ENCODE measurements around the gene ZBTB40. TPM values are rescaled to one million over a fixed set of nuclear protein-coding genes. Genes with fewer than 3 reads are reported as not detected.

The ZBTB40 gene
- total RNA-seq, 1 donor, result 14.8 TPM

DNA sequence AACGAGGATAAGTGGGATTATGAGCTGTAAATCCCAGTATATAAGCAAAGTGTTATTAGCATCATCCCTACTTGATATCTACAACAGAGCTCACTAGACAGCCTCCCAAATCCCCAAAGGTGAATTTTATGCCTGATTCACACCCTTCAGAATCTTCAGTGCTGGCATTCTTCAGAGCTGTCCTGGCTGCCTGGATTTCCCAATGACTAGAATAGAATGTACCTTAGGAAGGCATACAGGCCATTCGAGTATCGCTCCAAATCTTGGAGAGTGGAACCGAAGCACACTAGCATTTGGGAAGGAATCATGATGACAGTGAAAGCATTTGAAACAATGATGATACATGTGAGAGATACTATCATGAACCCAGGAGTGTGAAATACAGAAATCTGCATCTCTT lies 22.3 kb downstream of the ZBTB40 start:
- Histone ChIP-seq H3K27me3 (ENCODE audit: insufficient read depth, low read length) (no peaks in the 10 kb centered on the region), H3K9me3 (ENCODE audit: low read depth, low read length) (peaks cover 2% of the 10 kb centered on the region), H3K4me3 (ENCODE audit: low read length) (no peak overlapping the region), H3K4me1 (ENCODE audit: insufficient read depth, low read length) (no peaks in the 10 kb centered on the region)

DNA sequence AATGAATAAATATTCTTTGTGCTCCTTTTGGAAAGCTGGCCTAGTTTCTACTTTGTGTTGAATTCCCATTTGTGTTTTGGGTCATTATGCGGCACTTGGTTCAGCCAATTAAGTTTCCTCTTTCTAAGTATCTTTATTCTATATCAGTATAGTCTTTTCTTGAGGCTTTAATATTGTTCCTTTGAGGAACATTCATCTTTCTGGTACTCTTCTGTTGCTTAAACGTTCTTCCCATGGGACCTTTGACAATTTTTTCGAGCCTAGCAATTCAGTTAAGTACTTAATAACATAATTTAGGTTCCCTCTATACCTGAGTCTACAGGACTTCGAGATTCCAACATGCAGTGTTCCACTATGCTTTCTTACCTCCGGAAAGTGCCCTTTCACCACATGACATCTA lies 24.9 kb downstream of the ZBTB40 start:
- peaks cover 5% of the 10 kb centered on the region for H3K9me3 ChIP-seq (ENCODE audit: low read depth, low read length)
- no peaks in the 10 kb centered on the region for H3K27me3 ChIP-seq (ENCODE audit: insufficient read depth, low read length)
- no peaks in the 10 kb centered on the region for H3K4me1 ChIP-seq (ENCODE audit: insufficient read depth, low read length)
- H3K4me3 ChIP-seq (ENCODE audit: low read length), result no peak overlapping the region

DNA sequence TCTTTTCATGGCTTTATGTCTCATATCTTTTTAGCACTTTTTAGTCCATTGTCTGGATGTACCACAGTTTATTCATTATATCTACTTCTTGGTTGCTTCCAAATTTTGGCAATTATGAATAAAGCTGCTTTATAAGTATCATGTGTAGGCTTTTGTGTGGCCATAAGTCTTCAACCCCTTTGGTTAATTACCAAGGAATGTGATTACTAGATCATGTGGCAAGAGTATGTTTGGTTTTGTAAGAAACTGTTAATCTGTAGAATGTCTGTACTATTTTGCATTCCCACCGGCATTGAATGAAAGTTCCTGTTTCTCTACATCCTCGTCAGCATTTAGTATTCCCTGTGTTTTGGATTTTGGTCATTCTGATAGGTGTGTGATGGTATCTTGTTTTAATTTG lies 31.5 kb downstream of the ZBTB40 start:
- H3K27me3 ChIP-seq (ENCODE audit: insufficient read depth, low read length), result no peaks in the 10 kb centered on the region
- peaks cover 4% of the 10 kb centered on the region for H3K4me1 ChIP-seq (ENCODE audit: insufficient read depth, low read length)
- no peak overlapping the region for H3K4me3 ChIP-seq (ENCODE audit: low read length)
- peaks cover 20% of the 10 kb centered on the region for H3K9me3 ChIP-seq (ENCODE audit: low read depth, low read length)

DNA sequence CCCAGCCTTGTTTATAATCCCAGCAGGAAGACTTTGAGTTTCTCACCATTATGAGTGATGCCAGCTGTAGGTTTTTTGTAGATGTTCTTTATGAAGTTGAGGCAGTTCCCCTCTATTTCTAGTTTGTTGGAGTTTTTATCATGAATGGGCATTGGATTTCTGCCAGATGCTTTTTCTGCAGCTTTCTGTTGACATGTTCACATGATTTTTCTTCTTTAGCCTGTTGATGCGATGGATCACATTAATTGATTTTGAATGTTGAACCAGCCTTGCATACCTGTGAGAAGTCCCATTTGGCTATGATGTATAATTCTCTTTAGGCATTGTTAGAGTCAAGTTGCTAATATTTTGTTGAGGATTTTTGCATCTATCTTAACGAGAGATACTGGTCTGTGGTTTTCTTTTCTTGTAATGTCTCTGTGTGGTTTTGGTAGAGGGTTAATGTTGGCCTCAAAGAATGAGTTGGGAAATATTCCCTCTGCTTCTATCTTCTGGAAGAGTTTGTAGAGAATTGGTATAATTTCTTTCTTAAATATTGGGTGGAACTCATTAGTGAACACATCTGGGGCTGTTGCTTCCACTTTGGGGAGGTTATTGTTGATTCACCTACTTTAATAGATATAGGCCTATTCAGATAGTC lies 33.2 kb downstream of the ZBTB40 start:
- no peak overlapping the region for H3K4me3 ChIP-seq (ENCODE audit: low read length)
- peaks cover 4% of the 10 kb centered on the region for H3K4me1 ChIP-seq (ENCODE audit: insufficient read depth, low read length)
- H3K27me3 ChIP-seq (ENCODE audit: insufficient read depth, low read length), result no peaks in the 10 kb centered on the region
- H3K9me3 ChIP-seq (ENCODE audit: low read depth, low read length), result peaks cover 15% of the 10 kb centered on the region

DNA sequence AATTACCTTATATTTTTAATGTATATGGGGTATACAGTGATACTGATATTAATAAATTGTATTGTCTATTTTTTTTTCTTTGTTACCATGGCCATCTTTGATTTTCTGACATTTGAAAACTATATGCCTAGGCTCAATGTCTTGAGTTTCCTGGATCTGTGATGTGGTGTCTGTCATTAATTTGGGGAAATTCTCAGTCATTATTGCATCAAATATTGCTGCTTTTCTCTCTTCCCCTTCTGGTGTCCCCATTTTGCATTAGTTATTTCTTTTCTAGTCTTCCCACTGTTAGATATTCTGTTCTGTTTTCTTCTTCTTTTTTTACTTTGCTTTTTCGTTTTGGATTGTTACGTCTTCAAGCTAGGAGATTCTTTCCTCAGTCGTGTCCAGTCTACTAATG lies 33.8 kb downstream of the ZBTB40 start:
- Histone ChIP-seq H3K27me3 (ENCODE audit: insufficient read depth, low read length) (no peaks in the 10 kb centered on the region), H3K4me3 (ENCODE audit: low read length) (no peak overlapping the region), H3K9me3 (ENCODE audit: low read depth, low read length) (peaks cover 15% of the 10 kb centered on the region), H3K4me1 (ENCODE audit: insufficient read depth, low read length) (peaks cover 4% of the 10 kb centered on the region)

DNA sequence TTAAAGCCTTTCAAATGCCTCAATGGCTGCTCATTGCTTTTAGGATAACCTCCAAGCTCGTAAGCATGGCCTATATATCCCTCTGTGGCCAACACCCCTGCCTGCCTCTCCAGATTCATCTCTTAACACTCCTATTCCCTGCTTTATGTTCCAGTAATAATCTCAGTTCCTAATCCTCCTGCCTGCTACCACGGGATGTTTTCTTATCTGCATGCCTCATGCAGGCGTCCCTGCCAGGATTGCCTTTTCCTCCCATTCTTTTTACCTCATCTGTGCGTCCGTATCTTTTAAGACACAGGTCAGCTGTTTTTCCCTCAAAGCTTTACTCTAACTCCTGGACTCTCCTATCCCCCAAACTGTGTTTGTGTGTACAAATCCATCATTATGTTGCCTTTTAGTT lies 36.1 kb downstream of the ZBTB40 start:
- Histone ChIP-seq H3K27me3 (ENCODE audit: insufficient read depth, low read length) (no peaks in the 10 kb centered on the region), H3K4me1 (ENCODE audit: insufficient read depth, low read length) (peaks cover 4% of the 10 kb centered on the region), H3K4me3 (ENCODE audit: low read length) (no peak overlapping the region), H3K9me3 (ENCODE audit: low read depth, low read length) (peaks cover 15% of the 10 kb centered on the region)

DNA sequence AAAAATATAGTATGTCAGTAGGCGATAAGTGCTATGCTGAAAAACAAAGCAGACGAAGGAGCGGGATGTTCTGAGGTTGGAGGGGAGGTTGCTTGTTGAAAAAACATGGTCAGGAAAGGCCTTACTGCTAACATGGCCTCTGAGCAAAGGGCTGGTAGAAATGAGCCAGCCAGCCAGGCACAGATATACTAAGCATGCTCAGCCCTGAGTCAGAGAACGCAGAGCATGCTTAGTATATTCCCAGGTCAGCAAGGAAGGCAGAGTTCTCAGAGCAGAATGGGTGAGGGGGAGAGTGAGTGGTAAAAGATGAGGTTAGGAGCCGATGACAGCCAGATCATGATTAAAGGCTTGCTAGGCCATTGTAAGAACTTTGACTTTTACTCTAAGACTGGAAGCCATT lies 36.7 kb downstream of the ZBTB40 start:
- no peak overlapping the region for H3K4me3 ChIP-seq (ENCODE audit: low read length)
- H3K27me3 ChIP-seq (ENCODE audit: insufficient read depth, low read length), result no peaks in the 10 kb centered on the region
- H3K9me3 ChIP-seq (ENCODE audit: low read depth, low read length), result peaks cover 14% of the 10 kb centered on the region
- H3K4me1 ChIP-seq (ENCODE audit: insufficient read depth, low read length), result peaks cover 4% of the 10 kb centered on the region

DNA sequence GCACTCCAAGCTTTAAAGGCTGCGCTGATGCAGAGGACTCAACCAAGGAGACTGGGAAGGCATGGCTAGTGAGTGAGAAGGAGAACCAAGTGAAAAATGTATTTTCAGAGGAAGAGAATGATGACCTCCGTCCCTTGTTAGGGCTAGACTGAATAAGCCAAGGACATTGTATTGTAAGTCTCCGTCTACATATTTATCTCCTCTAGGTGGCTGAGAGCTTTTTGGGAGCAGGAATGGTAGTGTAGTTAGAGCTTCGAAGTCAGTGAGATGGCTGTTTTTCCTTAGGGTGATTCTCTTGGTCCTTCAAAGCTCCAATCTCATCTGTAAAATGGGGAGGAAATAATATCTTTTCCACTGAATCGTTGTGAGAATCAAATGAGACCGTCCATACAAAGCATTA lies 37.6 kb downstream of the ZBTB40 start:
- H3K4me3 ChIP-seq (ENCODE audit: low read length), result no peak overlapping the region

DNA sequence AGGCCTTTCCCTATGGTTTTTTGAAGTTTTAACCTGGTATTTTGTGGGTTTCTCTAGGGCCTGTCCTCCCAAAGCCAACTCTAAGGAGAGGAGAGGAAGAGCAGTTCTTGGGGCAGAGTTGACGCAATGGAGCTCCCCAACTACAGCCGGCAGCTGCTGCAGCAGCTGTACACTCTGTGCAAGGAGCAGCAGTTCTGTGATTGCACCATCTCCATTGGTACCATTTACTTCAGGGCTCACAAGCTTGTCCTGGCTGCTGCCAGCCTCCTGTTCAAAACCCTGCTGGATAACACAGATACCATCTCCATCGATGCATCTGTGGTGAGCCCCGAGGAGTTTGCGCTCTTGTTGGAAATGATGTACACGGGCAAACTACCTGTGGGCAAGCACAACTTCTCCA lies 38.2 kb downstream of the ZBTB40 start:
- no peak overlapping the region for H3K4me3 ChIP-seq (ENCODE audit: low read length)

More for the DNA sequence above, 37.6 kb downstream of the ZBTB40 start:
- H3K9me3 ChIP-seq (ENCODE audit: low read depth, low read length), result peaks cover 4% of the 10 kb centered on the region
- H3K4me1 ChIP-seq (ENCODE audit: insufficient read depth, low read length), result peaks cover 9% of the 10 kb centered on the region
- H3K27me3 ChIP-seq (ENCODE audit: insufficient read depth, low read length), result no peaks in the 10 kb centered on the region

DNA sequence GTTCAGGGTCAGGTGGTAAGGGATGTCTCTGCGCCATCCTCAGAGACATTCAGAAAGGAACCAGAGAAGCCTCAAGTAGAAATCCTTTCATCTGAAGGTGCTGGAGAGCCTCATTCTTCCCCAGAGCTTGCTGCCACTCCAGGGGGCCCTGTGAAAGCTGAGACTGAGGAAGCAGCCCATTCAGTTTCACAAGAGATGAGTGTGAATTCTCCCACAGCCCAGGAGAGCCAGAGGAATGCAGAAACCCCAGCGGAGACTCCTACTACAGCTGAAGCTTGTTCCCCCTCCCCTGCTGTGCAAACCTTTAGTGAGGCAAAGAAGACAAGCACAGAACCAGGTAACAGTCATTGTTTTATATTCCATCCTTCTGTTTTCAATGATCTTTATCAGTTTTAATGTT lies 38.7 kb downstream of the ZBTB40 start:
- Histone ChIP-seq H3K4me3 (ENCODE audit: low read length) (no peak overlapping the region), H3K27me3 (ENCODE audit: insufficient read depth, low read length) (no peaks in the 10 kb centered on the region), H3K9me3 (ENCODE audit: low read depth, low read length) (no peaks in the 10 kb centered on the region), H3K4me1 (ENCODE audit: insufficient read depth, low read length) (peaks cover 5% of the 10 kb centered on the region)

More for the DNA sequence above, 38.2 kb downstream of the ZBTB40 start:
- H3K9me3 ChIP-seq (ENCODE audit: low read depth, low read length), result no peaks in the 10 kb centered on the region
- no peaks in the 10 kb centered on the region for H3K27me3 ChIP-seq (ENCODE audit: insufficient read depth, low read length)
- H3K4me1 ChIP-seq (ENCODE audit: insufficient read depth, low read length), result peaks cover 7% of the 10 kb centered on the region

DNA sequence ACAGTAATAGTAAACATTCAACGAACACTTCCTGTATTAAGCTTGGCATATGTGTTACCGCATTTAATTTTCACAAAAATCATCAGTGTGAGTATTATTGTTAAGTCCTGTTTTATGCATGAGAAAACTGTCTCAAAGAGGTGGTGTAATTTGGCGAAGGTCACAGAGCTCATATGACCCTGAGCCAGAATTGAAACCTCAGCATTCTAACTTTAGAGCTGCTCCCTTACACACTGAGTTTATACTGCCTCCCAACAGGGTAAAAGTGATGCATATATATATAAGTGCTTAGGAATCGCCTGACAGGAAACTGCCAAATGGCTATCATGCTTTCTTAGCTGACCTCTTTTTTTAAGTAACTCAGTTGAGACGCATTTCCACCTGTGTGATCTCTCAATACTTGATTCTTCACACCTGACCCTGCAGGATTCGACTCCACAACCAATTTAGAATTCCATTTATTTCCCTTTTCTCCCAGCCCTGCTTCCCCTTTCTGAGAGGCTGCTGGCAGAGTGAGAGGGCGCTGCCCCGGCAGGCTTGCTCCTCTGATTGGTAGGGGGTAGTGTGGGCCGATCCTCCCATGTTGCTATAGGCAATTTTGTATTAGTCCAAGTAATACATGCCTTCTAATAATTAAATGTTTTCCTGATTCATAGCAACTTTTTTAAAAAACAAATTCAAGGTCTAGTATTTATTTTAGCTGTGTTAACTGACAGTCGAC lies 40.5 kb downstream of the ZBTB40 start:
- Histone ChIP-seq H3K9me3 (ENCODE audit: low read depth, low read length) (no peaks in the 10 kb centered on the region), H3K27me3 (ENCODE audit: insufficient read depth, low read length) (no peaks in the 10 kb centered on the region), H3K4me1 (ENCODE audit: insufficient read depth, low read length) (peaks cover 5% of the 10 kb centered on the region), H3K4me3 (ENCODE audit: low read length) (no peak overlapping the region)

DNA sequence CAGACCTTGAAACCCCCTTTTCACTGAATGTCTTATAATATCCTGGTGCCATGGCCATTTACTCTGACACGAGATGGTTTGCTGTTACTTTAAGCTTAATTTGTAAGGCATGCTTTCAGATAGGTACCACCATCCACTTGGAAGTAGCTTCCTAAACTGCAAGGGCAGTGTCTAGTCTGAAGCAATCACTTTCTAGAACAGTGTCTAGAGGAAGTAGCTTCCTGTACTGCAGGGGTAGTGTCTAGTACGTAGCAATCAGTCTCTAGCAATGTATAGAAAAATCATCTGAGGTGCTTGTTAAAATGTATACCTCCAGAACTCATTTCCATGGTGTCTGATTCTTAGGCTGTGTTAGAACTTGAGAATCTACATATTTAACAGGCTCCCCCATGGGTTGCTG lies 42.5 kb downstream of the ZBTB40 start:
- no peak overlapping the region for H3K4me3 ChIP-seq (ENCODE audit: low read length)
- H3K4me1 ChIP-seq (ENCODE audit: insufficient read depth, low read length), result peaks cover 5% of the 10 kb centered on the region
- no peaks in the 10 kb centered on the region for H3K27me3 ChIP-seq (ENCODE audit: insufficient read depth, low read length)
- H3K9me3 ChIP-seq (ENCODE audit: low read depth, low read length), result no peaks in the 10 kb centered on the region

DNA sequence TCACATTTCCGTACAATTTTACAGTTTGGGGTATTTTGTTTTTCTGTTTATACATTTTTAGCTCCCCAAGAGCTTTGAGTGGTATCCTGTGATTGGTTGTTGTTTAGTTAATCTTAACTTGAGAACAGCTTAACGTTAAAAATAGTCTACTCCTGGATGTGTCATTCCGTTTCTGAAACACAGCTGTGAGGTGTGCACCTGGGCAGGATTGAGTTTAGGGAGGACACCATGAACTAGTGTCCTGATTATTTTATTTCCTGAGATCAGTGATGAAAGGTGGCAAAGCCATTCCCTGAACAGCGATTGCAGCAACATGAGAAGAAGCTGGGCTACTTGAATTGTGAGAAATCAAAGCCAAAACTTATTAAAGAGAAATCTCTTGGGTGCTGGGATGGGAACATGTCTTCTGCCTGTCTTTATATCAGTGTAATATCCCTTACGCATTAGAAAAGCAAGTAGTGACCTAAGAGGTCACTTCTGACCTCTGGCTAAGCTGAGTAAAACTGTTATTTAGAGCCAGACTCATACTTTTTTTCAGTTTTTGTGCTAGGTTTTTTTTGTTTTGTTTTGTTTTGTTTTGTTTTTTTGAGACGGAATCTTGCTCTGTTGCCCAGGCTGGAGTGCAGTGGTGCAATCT lies 43.4 kb downstream of the ZBTB40 start:
- no peaks in the 10 kb centered on the region for H3K9me3 ChIP-seq (ENCODE audit: low read depth, low read length)
- peaks cover 5% of the 10 kb centered on the region for H3K4me1 ChIP-seq (ENCODE audit: insufficient read depth, low read length)
- no peaks in the 10 kb centered on the region for H3K27me3 ChIP-seq (ENCODE audit: insufficient read depth, low read length)
- no peak overlapping the region for H3K4me3 ChIP-seq (ENCODE audit: low read length)

DNA sequence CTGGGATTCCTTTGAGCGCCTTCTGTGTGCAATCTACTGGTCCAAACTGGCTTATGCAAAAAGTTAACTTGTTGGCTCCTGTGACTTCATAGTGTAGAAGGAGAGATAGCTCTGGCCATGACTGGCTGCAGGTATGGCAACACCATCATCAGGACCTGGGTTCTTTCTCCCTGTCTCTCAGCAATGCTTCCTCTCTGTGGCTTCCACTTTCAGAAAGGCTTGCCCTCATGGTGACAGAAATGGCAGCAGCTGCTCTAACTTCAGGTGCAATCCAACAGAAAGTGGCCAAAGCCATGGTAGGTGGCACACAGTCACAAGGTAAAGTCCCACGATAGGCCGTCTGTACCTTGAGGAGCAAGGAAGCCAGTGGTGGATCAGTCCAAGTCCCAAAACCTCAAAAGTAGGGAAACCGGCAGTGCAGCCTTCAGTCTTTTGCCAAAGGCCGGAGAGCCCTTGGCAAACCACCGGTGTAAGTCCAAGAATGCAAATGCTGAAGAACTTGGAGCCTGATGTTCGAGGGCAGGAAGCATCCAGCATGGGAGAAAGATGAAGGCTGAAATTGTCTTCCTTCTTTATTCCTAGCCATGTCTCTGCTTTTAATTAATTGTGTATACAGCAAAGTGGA lies 45.0 kb downstream of the ZBTB40 start:
- Histone ChIP-seq H3K9me3 (ENCODE audit: low read depth, low read length) (no peaks in the 10 kb centered on the region), H3K4me3 (ENCODE audit: low read length) (no peak overlapping the region), H3K27me3 (ENCODE audit: insufficient read depth, low read length) (no peaks in the 10 kb centered on the region)

DNA sequence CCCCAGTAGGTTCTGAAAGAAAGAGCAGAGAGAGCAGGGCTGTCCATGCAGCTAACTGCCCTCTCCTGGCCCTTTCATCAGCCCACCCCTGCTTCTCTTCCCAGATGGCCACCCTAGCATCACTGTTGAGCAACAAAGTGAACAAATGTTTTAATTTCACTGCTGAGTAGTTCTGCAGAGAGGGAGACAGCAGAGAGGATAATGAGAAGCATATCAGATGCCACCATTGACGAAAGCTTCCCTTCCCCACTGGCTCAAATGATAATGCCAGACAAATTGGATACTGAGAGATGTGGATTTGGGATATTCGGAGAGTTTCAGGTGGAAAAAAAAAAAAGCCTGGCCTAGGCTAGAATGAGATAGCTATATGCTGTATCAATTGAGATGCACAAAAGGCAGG lies 46.8 kb downstream of the ZBTB40 start:
- H3K4me3 ChIP-seq (ENCODE audit: low read length), result no peak overlapping the region
- H3K27me3 ChIP-seq (ENCODE audit: insufficient read depth, low read length), result no peaks in the 10 kb centered on the region
- H3K4me1 ChIP-seq (ENCODE audit: insufficient read depth, low read length), result peaks cover 5% of the 10 kb centered on the region
- no peaks in the 10 kb centered on the region for H3K9me3 ChIP-seq (ENCODE audit: low read depth, low read length)

More for the DNA sequence above, 45.0 kb downstream of the ZBTB40 start:
- peaks cover 5% of the 10 kb centered on the region for H3K4me1 ChIP-seq (ENCODE audit: insufficient read depth, low read length)

Data from mononuclear cell (primary cell).